GM19455 (cell line): ENCODE measurements around the gene CAPN10.

Experiments
- ATAC-seq: cut with Tn5 transposase; IDR thresholded peaks from one replicate; pipeline ENCODE4 v1.9.1; 2021; ENCODE audit not compliant: unreplicated experiment

Gene CAPN10

DNA sequence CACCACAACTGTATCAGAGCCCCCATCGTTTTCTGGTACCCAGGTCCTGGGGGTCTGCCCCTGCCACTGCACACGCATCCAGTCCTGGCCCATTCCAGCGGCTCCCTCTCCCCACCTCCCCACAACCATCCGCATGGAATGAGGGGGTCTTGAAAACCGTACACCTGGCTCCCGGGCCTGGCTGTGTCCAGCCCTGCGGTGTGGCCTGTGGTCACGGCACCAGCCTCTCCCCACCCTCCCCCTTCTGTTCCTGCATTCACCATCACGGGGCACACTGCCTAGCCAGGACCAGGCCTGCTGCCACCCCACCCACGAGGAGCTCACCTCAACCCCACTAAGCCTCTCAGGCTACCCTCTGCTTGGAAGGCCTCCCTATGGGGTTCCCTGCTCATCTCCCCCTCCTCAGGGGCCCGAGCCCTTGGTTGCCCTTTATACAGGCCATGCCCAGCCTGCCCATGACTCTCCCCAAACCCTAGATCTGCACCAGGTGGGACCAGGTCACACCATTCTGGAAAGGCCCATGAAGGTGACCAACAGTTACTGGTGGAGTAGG lies 50.1 kb downstream of the CAPN10 start:
- no peak for ATAC-seq

DNA sequence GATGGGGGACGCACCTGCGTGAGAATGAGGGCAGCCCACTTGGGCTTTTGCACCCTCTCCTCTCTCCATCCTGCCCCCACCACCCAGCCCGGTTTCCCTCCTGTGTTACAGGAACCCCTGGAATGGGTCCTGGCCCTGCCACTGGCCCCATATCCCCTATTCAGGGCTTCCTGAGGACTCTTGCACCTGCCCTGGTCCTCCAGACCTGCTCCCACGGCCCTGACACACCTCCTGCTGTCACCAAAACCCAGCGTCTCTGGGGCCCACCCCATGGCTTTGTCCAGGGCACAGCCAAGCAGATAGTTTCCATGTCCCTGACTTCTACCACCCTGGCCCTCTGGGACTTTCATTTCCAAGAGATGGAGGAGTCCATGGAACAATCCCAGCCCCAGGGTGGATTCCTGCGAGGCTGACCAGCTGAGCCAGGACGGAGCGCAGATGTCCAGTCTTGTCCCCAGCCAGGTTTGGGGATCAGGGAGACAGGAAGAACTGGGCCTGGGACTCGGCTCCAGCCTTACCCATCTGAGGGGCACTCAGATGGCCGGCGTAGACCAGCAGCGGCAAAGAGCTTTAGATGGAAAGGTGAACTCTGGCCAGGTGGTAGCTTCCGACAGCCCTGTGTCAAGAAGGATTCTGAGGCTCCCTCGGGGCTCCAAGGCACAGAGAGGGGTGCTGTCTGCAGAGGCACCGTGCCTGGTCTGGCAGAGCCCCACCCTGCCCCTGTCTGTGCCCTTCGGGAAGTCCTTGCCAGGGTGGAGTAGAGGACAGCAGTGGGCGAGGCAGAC lies 50.8 kb downstream of the CAPN10 start:
- no peak for ATAC-seq

DNA sequence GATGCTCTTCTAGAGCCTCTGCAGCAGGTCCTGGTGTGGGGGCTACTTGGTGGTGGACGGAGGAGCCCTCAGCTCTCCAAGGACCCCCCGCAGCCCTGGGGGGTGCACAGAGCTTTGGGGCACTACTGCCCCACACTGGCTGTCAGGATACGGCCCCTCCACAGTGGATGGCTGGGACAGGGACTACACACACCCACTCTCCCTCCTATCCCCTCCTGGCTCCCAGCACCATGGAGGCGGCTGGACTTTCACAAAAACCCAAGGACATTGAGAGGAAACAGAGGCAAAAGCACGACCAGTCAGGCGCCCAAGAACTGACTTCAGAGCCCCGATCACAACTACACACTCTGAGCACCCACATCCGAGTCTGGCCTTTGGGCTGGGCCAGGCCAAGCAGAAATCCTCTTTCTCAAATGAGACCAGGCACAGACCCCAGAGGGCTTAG lies 51.4 kb downstream of the CAPN10 start:
- no peak for ATAC-seq

DNA sequence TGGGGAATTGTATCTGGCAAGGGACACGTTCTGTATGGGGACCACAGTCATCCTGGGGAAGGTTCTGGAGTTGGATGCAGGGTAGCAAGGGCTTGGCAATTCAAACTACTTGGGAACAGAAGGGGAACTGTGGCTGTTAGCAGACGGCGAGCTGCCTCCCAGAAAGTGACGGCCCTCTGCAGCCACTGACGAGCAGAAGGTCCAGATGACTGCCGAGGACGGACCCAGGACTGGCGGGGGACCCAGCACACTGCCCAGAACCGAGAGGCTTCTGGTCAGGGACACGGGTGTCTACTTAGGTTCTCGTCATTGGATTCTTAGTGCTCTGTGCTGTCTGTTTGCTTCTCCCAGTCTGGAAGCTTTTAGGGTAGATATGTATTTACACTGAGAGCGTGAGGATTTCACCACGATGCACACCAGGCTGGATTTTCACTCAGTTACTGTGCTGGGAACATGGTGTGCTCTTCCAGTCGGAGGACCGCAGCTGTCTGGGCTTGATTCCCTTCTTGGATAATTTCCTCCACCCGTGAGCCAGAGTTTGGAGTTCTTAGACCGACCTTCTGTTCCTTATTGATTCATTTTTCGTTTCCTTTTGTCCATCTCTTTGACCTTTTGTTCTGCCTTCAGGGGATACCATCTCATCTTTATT lies 52.1 kb downstream of the CAPN10 start:
- no peak for ATAC-seq

DNA sequence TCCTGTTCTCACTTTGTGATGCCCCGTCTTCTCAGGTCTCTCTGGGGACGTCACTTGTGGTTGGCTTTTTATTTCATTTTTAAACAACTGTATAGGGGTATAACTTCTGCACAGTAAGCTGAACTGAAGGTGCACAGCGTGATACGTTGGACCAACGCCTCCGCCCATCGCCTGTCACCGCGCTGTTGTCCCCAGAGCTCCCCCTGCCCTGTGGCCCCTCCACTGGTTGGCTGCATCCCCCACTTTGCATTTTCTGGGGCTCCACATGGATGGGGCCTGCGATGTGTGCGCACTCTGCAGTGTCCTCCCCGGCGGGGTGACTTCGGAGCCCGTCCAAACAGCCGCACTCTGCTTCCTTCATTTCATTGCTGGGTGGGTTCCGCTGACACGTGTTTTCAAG lies 53.0 kb downstream of the CAPN10 start:
- no peak for ATAC-seq

DNA sequence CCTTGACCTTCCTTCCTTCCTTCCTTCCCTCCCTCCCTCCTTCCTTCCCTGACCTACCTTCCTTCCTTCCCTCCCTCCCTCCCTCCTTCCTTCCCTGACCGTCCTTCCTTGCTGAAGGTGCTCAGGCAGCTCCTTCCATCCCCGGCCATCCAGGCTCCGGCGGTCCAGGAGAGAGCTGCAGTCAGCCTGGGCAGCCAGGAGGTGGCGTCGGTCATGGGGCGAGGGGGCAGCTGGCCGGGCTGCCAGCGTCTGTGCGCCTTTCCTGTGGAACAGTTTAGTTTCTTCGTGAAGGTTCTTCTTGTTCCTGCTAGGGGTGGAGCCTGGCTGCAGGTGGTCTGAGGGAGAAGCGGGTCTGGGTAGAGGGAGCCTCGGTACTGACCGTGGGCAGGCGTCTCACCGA lies 54.4 kb downstream of the CAPN10 start:
- no peak for ATAC-seq

DNA sequence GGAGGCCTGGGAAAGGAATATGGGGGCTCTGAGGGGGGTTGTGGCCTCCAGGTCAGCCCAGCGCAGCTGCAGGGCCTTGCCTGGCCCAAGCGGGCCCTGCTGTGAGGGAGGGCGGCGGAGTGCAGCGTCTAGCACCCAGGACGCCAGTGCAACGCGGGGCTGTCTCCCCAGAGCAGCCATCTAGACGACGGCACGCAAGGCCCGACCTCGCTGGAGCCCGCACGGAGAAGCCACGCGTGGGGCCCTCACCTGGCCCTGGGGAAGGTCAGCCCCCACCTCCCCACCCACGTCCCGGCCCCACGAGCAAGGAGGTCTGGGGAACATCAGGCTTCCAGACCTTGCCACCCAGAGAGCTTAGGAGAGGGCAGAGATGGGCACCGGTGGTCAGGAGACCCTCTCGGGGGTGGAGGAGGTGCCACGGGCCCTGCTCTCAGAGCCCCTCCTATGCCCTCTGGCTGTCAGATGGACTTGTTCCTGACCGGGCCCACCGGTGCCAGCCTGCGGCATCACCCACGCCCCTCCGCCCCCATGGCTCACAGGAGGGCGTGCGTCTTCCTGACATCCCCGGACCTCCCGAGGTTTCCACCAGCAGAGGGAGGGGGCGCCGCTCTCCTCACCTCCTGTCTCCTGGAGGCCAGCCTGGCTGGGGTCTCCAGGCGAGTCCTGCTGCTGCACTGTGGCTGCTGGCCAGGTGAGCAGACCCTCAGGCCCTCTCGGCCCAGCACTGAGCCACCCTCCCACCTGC lies 55.7 kb downstream of the CAPN10 start:
- ATAC-seq = no peak

DNA sequence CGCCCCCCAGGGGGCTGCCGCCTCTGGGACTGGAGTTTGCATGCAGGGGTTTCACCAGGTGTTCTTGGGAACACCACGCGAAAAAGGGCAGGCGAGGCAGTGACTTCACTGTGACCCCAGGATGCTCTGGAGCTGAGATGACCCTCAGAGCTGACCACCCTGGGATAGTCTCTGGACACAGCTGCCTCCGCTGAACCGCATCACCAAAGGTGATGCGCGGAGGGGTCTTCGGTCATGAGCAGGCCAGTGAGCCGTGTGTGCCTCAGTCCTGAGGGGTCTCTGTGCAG lies 56.2 kb downstream of the CAPN10 start:
- ATAC-seq = no peak

DNA sequence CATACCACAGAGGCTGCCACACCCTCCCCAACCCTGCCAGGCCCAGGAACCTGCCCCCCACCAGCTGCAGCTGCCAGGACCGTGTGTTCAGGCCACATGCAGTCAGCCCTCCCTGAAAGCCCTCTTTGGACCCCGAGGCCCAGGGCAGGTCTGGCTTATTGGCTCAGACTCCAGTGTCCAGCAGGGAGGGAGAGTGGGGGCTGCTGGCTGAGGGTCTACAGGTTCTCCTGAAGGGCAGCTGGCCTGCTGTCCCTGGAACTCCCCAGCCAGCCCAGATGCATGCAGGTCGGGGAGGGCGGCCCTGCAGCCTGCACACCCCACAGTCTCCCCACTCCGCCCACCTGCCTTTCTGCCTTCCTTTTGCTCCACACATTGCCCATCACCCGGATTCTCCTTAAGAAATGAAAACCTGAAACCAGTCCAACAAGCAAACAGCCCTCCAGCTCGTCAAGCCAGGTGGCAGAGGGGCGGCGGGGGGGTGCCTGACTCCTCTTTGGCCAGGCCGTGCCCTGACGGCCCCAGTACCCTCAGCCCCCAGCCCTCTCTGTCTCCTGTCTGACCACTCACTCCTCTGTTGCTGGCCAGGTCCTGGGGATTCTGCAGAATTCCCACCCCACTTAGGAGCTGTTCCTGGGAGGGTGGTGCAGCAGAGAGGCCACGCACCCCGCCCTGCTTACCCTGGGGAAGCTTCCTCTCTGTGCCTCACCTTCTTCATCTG lies 56.7 kb downstream of the CAPN10 start:
- ATAC-seq = no peak

DNA sequence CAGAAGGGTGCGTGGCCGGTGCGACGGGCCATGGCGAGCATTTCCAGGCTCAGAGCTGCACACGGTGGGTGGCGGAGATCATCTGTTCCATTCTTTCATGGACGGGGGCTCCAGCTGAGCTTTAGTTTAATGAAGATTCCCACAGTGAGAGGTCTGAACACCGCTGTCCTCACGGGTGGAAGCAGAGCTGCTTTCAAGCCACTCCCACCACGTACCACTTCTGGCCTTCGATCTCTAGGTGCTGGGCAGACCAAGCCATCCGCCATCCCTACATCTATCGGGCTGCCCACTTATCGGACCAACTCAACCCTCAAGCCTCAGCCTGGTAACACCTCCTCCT lies 57.2 kb downstream of the CAPN10 start:
- ATAC-seq = no peak

DNA sequence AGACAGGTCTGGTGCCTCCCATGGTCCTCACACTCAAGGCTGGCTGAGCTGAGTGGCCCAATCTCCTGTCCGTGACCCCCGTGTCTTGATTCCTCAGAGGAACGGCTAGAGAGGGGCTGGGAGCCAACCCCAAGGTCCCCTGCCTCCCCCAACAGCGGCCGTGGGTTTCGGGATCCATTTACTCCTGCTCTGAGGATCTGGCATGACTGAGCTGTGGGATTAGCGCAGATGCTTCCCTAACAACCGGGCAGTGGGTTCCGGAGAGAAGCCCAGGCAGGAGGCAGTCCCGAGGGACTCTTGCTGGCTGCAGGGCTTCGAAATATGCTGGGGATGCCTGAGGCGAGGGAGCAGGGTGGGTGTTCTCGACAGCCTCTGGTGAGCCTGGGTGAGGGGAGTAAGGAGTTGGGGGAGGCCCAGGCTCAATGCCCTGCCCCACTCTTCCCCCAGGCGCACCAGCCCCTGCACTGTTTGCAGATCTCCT lies 57.7 kb downstream of the CAPN10 start:
- no peak for ATAC-seq

DNA sequence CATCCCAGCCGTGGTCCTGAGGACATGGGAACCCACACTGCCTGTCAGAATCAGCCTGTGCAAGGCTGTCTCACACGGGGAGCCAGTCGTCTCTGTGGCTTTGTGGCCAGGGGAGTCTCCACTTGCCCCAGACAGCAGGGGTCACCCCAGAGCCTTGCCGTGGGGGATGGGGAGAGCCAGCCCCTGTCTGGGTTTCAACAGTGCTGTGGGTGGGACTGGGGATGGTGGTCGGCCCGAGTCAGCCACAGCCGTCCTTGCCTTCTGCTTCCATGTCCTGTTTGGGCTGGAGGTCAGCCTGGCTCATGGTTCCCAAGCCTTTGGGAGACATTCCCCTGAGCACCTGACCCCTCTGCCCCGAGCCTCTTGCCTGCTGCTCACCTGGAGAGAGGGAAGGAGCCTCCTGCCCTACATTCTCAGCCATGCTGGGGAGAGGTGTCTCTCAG lies 58.3 kb downstream of the CAPN10 start:
- no peak for ATAC-seq

DNA sequence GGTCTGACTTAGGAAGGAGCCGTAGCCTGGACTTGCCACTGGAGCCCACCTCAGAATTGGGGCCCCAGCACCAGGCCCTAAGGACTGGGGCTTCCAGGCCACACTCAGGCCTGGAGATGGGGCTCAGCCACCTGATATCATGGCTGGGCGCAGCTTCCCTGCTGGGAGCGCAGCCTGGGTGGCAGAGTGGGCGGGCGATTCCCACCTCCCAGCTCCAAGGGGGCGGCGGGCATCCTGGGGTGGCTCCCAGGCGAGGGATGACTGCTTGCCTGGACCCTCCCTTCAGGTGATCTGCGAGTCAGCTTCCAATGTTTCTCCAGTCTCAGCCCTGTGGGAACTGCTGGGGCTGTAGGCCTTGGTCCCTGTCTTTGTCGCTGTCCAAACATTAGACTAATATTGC lies 58.8 kb downstream of the CAPN10 start:
- no peak for ATAC-seq

DNA sequence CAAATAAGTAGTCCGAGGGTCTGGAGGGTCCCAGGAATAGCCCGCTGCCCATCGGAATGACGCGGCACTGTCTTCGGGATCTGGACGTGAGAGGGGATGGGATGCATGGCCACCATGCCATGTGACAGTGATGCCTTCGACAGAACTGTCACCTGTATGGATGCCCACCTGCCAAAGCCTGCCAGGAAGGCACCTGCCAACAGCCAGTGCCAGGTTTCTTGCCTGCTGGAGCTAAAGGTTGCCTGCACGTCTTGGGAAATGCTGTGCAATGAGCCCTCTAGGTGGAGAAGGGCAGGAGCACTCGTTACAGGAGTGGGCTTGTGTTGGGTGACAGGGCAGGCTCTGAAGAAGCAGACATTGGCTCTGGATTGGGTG lies 59.3 kb downstream of the CAPN10 start:
- no peak for ATAC-seq

DNA sequence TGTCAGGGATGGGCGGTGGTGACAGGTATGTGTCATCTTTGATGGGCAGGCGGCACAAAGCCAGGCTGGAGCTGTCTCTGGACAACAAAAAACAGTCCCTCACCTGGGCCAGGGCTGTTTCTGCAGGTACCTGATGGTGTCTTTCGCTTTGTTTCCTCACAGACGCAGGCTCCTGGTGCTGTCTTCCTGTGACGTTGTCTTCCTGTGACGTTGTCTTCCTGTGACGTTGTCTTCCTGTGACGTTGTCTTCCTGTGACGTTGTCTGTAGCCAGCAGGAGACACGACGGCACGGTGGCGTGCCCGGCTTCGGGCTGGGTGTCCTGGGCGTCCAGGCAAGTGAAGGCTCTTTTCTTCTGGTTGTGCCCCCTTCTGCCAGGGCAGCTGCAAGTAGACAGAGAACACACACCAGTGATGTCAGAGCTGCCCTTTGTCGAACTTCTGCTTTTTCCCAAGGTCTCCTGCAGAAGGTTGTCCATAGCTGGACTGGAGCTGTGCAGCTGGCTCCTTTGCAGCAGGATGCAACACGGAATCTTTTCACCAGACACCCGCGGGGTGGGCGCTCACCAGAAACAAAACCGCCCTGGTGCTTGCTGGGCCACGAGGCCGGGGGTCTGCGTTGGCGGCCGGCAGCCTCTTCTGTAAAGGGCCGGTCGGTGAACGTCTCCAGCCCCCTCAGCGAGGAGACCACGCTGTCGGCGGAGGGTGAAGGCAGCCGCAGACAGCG lies 59.8 kb downstream of the CAPN10 start:
- no peak for ATAC-seq

DNA sequence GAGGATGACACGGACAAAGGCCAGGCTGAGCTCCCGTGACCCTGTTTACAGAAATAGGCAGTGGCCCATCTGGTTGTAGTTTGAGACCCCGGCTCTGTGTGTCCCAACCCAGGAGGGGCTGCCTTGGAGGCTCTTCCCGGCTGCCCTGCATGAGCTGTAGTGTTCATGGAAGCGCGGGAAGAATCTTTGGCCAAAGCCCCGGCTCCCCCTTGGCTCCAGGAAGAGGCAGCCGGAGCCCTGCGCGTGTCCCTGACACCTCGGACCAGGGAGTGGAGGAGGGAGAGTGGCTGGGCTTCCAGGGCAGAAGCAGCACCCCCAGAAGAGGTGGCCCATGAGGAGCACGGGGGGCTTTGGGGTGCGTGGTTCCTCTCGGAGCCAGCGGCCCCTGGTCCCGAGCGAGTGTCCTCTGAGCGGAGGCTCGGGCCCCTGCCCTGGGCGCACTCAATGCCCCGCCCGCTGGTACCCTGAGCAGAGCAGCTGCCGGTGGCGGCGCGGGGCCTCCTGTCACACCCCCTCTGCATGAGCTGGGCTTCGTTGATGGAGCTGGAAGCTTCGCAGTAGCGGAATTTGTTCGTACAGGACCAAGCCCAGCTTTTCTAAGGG lies 60.5 kb downstream of the CAPN10 start:
- ATAC-seq = no peak

DNA sequence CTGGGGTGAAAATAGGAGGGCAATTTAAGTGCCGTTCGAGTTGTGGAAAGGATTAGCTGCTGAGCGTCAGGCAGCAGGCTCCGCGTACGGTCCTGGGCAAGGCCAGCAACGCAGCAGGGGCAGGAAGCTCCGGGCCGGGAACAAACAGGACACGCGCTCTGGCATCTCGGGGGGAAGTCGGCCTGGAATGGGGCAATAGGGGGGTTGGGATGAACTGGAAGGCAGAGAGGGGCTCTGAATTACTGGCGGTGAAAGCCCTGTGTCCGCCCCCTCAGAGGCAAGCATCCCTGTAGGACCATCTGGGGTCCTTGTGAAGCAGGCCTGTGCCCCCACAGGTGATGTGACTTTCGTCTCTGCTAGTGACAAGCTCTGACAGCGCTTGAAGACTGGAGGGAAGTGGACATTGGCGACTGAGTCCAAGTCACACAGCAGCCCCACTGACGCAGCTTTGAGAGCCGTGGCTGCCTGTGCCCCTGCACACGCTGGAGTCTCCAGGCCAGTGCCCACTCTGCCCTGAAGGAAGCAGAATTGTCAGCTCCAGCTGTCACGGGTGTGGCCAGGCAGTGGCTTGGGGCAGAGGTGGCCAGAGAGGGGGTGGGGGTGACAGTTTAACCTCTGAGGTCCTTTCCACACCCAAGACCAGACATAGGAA lies 61.1 kb downstream of the CAPN10 start:
- ATAC-seq = no peak

DNA sequence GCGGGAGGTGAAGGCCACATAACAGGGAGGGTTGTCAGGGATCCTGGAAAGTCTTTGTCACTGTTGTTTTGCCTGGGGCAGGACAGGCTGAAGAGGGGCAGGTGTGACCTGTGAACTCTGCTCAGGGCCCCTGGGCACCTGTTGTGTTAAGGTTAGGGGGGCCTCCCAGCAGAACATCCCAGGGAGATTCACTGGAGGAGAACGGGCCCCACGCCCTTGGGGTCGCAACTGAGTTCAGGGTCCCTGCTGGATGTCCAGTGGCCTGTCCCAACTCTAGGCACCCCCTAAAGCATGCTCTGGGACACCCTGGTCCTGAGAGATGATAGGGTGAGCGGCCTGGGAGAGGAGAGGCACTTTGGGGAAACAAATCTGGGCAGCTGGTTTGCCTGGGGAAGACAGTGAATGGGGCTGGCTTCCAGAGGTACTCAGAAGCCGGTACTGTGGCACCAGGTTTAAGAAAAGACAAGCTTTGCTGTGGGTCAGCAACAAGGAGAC lies 61.7 kb downstream of the CAPN10 start:
- no peak for ATAC-seq
